Astrocyte (in vitro differentiated cells and primary cell): ENCODE data around the gene TCP1. TPM values are rescaled to one million over a fixed set of nuclear protein-coding genes. Genes with fewer than 3 reads are reported as not detected.
A peak's percentile ranks its signal among the peaks of the same experiment; 100 is the strongest.

Experiments
- DNase-seq: peaks from one replicate; pipeline ENCODE4 v3.0.0-alpha.2; 2010; ENCODE audit warnings: low read depth
- FAIRE-seq: peaks from 2 replicates; lab custom pipeline; 2011; peaks lifted over from hg19 to GRCh38; lab: Jason Lieb, UNC
- H2AFZ ChIP-seq: 2 replicates; pipeline ENCODE4 v1.6.0; 2012; ENCODE audit warnings: low read depth, low read length, inconsistent platforms
- H3K27ac ChIP-seq: 2 replicates; pipeline ENCODE4 v1.5.1; 2011; ENCODE audit warnings: low read depth, low read length, inconsistent platforms
- H3K27me3 ChIP-seq: 2 replicates; pipeline ENCODE4 v1.6.0; 2011; ENCODE audit warnings: low read length, inconsistent platforms; ENCODE audit not compliant: insufficient read depth
- H3K36me3 ChIP-seq: 2 replicates; pipeline ENCODE4 v1.5.1; 2011; ENCODE audit warnings: low read length, inconsistent platforms; ENCODE audit not compliant: insufficient read depth
- H3K4me1 ChIP-seq: 2 replicates; pipeline ENCODE4 v1.5.1; 2011; ENCODE audit warnings: low read length, inconsistent platforms; ENCODE audit not compliant: insufficient read depth
- H3K4me2 ChIP-seq: 2 replicates; pipeline ENCODE4 v1.6.0; 2012; ENCODE audit warnings: low read length, inconsistent platforms
- H3K4me3 ChIP-seq: 2 replicates; pipeline ENCODE4 v1.5.1; 2011; ENCODE audit warnings: low read depth, mild to moderate bottlenecking, low read length, inconsistent platforms; ENCODE audit not compliant: insufficient read depth
- H3K79me2 ChIP-seq: 2 replicates; pipeline ENCODE4 v1.6.0; 2012; ENCODE audit warnings: mild to moderate bottlenecking, low read length, inconsistent platforms; ENCODE audit not compliant: insufficient read depth
- H3K9ac ChIP-seq: 2 replicates; pipeline ENCODE4 v1.6.0; 2012; ENCODE audit warnings: mild to moderate bottlenecking, low read length, inconsistent platforms
- H3K9me3 ChIP-seq: 2 replicates; pipeline ENCODE4 v1.5.1; 2012; ENCODE audit warnings: low read depth, mild to moderate bottlenecking, low read length, inconsistent platforms; ENCODE audit not compliant: insufficient read depth
- H4K20me1 ChIP-seq: 2 replicates; pipeline ENCODE4 v1.6.0; 2012; ENCODE audit warnings: low read length, inconsistent platforms; ENCODE audit not compliant: insufficient read depth
- H3K27ac Mint-ChIP-seq: one replicate; pipeline ENCODE4 v1.8.0; 2021; ENCODE audit warnings: mild to moderate bottlenecking, mixed read lengths; ENCODE audit not compliant: unreplicated experiment
- H3K27me3 Mint-ChIP-seq: one replicate; pipeline ENCODE4 v1.8.0; 2021; ENCODE audit warnings: low read depth, mixed read lengths; ENCODE audit not compliant: unreplicated experiment
- H3K36me3 Mint-ChIP-seq: one replicate; pipeline ENCODE4 v1.8.0; 2021; ENCODE audit warnings: low read depth, mixed read lengths; ENCODE audit not compliant: unreplicated experiment
- H3K4me1 Mint-ChIP-seq: one replicate; pipeline ENCODE4 v1.8.0; 2021; ENCODE audit warnings: low read depth, mixed read lengths; ENCODE audit not compliant: unreplicated experiment
- H3K4me3 Mint-ChIP-seq: one replicate; pipeline ENCODE4 v1.8.0; 2021; ENCODE audit warnings: mild to moderate bottlenecking, moderate library complexity, mixed read lengths; ENCODE audit not compliant: unreplicated experiment
- H3K9me3 Mint-ChIP-seq: one replicate; pipeline ENCODE4 v1.8.0; 2021; ENCODE audit warnings: mild to moderate bottlenecking, mixed read lengths; ENCODE audit not compliant: unreplicated experiment
- EZH2 ChIP-seq: IDR thresholded peaks from 2 replicates; pipeline ENCODE4 v1.6.1; 2012; ENCODE audit warnings: mild to moderate bottlenecking, low read length, inconsistent platforms; ENCODE audit not compliant: insufficient read depth
- total RNA-seq: library from RNA; stranded (reverse); gene quantifications from 2 replicates; pipeline ENCODE4 v1.2.1, GENCODE V29; 2021
- TF ChIP-seq, protein P1 (sequence below): IDR thresholded peaks from 2 replicates; pipeline ENCODE4 v1.5.1; 2011; ENCODE audit warnings: low read depth, mild to moderate bottlenecking, inconsistent platforms, low read length, moderate library complexity; ENCODE audit not compliant: insufficient read depth

The TCP1 gene
- total RNA-seq, 1 donor from 2014 or later: 256 TPM

DNA sequence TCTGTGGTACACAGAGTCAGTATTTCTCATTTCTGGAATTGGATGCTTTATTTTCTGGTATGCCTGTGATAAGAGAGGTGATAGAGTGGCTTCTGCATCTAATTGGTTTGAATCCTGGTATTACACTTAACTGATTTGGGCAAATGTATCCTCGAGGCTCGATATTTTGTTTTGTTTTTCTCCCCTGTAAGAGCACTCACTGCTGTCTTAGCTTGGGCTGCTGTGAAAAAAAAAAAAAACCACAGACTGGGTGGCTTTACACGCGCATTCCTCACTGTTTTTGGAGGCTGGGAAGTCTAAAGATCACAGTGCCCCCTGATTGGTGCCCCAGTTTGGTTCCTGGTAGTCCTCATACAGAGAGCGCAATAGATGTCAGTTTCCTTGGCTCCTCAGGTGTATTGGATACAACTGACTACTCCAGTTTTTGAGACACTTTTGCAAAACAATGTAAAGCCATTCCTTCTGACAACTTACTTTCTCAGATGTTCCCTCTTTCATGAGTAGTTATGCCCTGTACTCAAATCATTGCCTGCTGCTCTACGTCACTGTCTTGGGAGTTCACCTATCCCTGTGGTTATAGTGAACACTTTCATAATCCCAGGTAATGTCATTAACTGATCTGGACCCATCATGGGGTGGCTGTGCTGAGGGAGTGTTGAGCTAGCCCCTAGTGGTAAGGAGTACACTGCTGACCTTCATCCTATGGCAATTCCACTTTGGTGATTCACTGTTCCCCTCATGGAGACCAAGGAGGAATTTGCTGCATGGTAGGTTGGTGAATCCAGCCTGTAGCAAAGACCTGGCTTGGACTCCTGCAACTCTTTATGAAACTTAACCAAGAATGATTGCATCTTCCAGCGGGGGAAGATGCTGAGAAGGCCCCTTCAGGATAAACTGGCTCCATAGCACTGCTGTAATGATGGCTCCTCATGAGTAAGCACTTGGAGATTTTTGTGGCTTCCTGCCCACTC lies 31.1 kb downstream of the TCP1 start:
- Histone ChIP-seq H3K9ac (peak overlapping the region; percentile 29), H4K20me1 (peaks cover 24% of the 10 kb centered on the region), H3K27me3 (no peaks in the 10 kb centered on the region), H3K27ac (peak overlapping the region; percentile 45), H2AFZ (no peak overlapping the region), H3K79me2 (peaks cover 16% of the 10 kb centered on the region), H3K36me3 (peaks cover 38% of the 10 kb centered on the region), H3K9me3 (no peaks in the 10 kb centered on the region), H3K4me1 (peaks cover 41% of the 10 kb centered on the region), H3K4me2 (peak overlapping the region; percentile 28), H3K4me3 (peak overlapping the region; percentile 0)
- Mint-ChIP-seq H3K4me3 (peak overlapping the region; percentile 23), H3K36me3 (peaks cover 25% of the 10 kb centered on the region), H3K9me3 (no peaks in the 10 kb centered on the region), H3K4me1 (peaks cover 37% of the 10 kb centered on the region), H3K27ac (peak overlapping the region; percentile 80), H3K27me3 (no peaks in the 10 kb centered on the region)
- FAIRE-seq: no peak
- no peak for TF ChIP-seq EZH2
- TF ChIP-seq, protein P1, sequence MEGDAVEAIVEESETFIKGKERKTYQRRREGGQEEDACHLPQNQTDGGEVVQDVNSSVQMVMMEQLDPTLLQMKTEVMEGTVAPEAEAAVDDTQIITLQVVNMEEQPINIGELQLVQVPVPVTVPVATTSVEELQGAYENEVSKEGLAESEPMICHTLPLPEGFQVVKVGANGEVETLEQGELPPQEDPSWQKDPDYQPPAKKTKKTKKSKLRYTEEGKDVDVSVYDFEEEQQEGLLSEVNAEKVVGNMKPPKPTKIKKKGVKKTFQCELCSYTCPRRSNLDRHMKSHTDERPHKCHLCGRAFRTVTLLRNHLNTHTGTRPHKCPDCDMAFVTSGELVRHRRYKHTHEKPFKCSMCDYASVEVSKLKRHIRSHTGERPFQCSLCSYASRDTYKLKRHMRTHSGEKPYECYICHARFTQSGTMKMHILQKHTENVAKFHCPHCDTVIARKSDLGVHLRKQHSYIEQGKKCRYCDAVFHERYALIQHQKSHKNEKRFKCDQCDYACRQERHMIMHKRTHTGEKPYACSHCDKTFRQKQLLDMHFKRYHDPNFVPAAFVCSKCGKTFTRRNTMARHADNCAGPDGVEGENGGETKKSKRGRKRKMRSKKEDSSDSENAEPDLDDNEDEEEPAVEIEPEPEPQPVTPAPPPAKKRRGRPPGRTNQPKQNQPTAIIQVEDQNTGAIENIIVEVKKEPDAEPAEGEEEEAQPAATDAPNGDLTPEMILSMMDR: peak; percentile 49
- peak; percentile 72 for DNase-seq

DNA sequence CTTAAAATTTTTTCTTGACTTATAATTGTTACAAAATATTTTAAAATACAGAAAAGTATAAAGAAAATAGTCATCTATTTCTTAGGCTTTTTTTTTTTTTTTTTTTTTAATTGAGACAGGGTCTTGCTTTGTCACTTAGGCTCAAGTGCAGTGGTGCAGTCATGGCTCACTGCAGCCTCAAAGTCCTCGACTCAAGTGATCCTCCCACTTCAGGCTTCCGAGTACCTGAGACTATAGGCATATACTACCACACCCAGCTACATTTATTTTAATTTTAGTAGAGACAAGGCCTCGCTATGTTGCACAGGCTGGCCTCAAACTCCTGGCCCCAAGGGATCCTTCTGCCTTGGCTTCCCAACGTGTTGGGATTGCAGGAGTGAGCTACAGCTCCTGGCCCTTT lies 32.9 kb downstream of the TCP1 start:
- FAIRE-seq (no peak), DNase-seq (no peak)
- no peaks in the 10 kb centered on the region for H3K9me3 Mint-ChIP-seq
- no peaks in the 10 kb centered on the region for H3K9me3 ChIP-seq
- peaks cover 21% of the 10 kb centered on the region for H4K20me1 ChIP-seq
- H3K27me3 ChIP-seq: no peaks in the 10 kb centered on the region
- peaks cover 53% of the 10 kb centered on the region for H3K36me3 ChIP-seq
- peaks cover 17% of the 10 kb centered on the region for H3K79me2 ChIP-seq
- no peak overlapping the region for H3K4me3 Mint-ChIP-seq
- no peak overlapping the region for H3K4me3 ChIP-seq
- H3K4me1 Mint-ChIP-seq: peaks cover 33% of the 10 kb centered on the region
- peak overlapping the region; percentile 9 for H3K27ac Mint-ChIP-seq
- peaks cover 20% of the 10 kb centered on the region for H3K36me3 Mint-ChIP-seq
- TF ChIP-seq, protein P1: no peak
- TF ChIP-seq EZH2: no peak
- H3K4me2 ChIP-seq: no peak overlapping the region
- no peak overlapping the region for H2AFZ ChIP-seq
- H3K4me1 ChIP-seq: peaks cover 32% of the 10 kb centered on the region
- H3K27me3 Mint-ChIP-seq: no peaks in the 10 kb centered on the region
- no peak overlapping the region for H3K27ac ChIP-seq
- H3K9ac ChIP-seq: no peak overlapping the region
